IPS DF 19.7 (cell line): ENCODE data around the gene USP9Y.
"Not testable (repeated sequence)": the region's sequence is repeated elsewhere in the genome, so short reads cannot be mapped to it uniquely, and the experiment has no call there.

Source experiments
- DNase-seq: peaks from one replicate; pipeline ENCODE4 v3.0.0-alpha.2; 2013; ENCODE audit warnings: low read depth, low spot score

The USP9Y gene, protein sequence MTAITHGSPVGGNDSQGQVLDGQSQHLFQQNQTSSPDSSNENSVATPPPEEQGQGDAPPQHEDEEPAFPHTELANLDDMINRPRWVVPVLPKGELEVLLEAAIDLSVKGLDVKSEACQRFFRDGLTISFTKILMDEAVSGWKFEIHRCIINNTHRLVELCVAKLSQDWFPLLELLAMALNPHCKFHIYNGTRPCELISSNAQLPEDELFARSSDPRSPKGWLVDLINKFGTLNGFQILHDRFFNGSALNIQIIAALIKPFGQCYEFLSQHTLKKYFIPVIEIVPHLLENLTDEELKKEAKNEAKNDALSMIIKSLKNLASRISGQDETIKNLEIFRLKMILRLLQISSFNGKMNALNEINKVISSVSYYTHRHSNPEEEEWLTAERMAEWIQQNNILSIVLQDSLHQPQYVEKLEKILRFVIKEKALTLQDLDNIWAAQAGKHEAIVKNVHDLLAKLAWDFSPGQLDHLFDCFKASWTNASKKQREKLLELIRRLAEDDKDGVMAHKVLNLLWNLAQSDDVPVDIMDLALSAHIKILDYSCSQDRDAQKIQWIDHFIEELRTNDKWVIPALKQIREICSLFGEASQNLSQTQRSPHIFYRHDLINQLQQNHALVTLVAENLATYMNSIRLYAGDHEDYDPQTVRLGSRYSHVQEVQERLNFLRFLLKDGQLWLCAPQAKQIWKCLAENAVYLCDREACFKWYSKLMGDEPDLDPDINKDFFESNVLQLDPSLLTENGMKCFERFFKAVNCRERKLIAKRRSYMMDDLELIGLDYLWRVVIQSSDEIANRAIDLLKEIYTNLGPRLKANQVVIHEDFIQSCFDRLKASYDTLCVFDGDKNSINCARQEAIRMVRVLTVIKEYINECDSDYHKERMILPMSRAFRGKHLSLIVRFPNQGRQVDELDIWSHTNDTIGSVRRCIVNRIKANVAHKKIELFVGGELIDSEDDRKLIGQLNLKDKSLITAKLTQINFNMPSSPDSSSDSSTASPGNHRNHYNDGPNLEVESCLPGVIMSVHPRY (N-terminal part only)

DNA sequence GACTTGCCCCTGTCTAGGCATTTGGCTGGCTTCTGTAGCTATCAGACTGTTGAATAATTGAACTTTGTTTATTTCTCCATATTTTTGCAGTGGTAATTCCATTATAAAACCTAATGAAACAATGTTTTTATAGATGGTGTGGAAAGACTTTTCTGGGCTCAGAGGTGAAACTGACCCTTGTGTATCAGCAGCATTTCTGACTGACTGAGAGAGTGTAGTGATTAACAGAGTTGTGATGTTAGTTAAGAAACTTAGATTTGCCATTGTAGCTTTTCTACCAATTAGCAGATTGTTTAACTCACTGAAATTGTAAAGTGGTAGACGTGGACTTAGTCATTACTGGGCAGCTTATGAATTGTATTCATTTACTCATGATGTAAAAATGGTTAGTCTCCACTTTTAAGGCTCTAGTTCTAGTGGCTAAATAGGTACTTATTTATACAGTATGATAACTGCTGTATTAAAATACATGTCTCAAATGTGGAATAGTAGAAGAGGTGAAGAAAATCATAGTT, at the start of gene USP9Y:
Gene USP9Y, plus strand, starts transcription at position 51 of the 515 bp plus-strand sequence. CDS start 8,217 bp downstream, outside the sequence.
- no peak for DNase-seq

DNA sequence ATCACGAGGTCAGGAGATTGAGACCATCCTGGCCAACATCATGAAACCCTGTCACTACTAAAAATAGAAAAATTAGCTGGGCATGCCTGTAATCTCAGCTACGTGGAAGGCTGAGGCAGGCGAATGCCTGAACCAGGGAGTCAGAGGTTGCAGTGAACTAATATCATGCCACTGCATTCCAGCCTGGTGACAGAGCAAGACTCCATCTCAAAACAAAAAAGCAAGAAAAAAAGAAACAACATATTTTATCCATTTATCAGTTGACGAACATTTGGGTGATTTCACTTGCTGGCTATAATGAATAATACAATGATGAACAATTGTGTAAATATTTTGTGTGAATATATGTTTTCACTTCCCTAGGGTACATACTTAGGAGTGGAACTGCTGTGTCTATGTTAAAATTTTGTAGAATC, 49.4 kb upstream of the USP9Y start:
- no peak for DNase-seq

DNA sequence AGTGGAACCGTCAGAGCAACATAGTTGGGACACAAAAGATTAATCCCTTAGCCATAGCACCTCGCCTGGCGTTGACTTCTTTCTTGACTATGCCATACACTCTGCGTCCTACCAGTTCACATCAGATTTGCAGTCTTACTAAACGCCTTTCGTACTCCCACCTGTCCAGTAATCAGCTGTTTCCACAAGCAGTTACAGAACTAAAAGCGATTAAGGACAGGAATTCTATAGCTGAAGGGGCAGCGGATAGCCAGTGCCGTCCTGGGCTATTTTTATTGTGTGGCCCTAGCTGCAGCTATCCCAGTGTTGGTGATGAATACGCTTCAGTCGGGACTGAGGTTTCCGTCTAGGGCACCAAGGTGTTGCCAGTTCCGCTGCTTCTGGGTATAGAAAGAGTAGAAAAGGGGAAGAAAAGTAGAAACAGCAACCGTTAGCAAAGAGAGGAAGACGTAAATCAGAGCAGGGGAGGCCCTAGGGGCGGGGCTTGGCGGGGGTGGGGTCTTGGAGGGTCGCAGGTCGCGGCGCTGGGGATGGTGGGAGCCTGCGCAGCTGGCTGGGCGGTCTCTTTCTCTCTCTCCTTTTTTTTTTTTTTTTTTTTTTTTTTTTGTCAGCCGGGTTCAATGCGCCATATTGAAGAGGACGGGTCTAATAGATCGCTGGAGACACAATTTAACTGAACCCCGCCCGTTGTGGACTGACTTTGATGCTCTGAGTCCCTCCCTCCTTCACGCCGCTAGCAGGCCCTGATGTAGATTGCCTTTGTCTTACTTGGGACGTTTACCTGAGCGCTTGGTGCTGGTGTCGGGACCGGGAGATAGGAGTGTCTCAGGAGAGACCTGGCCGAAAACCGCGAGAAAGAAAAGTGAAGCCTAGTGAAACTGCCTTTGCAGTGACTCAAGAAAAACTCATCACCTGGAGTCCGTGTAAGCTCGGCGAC, 39.0 kb upstream of the USP9Y start:
- no peak for DNase-seq

DNA sequence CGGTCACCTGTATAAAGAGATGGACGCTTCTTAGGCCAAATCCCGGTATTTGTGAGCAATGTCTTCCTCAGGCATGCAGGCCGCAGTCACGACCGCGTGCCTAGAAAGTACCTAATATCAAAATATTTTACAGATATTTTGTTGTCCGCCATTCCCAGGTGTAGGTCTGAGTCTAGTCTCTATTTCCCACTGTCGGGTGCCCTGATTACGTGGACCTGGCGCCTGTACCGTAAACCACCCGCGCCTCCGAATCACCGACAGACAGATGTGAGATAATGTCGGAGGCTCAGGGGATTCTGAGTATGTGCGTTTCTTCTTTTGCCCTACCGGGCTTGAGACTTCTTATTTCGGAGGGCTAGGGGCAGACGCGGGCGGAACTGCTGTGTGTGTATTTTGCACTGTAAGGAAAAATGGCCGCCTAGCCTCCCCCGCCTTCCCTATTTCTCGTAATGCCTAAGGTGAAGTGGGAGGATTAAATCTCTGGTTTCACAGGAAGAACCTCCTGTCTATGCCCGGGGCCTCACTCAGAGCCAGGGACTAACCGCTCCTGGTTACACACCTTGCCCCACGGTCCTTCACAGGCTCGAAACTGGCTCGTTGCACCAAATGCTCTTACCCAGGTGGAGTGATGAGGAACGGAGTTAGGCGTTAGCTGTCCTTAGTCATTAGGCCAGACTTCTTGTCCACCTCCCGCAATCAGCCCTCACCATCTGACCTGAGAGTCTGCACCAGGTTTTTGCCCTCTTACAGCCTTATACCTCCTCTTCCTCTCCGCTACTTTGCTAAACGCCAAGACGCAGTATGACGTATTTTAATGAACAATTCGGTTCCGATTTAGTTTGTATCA, 38.1 kb upstream of the USP9Y start:
- no peak for DNase-seq

DNA sequence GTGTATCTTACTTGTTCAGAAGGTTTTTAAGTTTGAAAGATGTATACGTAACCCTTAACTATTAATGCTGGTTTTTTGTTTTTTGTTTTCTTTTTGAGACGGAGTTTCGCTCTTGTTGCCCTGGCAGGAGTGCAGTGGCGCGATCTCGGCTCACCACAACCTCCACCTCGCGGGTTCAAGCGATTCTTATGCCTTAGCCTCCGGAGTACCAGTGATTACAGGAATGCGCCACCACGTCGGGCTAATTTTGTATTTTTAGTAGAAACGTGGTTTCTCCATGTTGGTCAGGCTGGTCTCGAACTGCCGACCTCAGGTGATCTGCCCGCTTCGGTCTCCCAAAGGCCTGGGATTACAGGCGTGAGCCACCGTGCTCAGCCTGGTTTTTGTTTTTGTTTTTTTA, 37.2 kb upstream of the USP9Y start:
- not testable (repeated sequence) for DNase-seq

DNA sequence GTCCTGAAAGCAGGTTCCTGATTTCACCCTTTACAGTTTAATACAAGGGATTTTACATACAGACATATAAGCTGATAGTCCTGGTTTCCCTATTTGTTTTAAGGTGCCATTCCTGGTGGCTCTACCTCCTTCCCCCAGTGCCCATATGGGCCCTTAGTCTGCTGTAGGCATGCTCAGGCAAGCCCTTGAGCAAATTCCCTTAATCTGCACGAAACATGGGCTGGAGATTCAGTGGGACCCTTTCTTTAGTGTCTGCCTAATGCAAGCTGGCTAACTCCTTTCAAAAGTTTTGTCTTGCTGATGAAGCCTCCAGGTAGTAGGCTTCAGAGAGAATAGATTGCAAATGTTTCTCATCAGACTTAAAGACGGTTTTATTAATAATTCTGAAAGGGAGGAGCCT, 22.9 kb upstream of the USP9Y start:
- DNase-seq, result no peak

DNA sequence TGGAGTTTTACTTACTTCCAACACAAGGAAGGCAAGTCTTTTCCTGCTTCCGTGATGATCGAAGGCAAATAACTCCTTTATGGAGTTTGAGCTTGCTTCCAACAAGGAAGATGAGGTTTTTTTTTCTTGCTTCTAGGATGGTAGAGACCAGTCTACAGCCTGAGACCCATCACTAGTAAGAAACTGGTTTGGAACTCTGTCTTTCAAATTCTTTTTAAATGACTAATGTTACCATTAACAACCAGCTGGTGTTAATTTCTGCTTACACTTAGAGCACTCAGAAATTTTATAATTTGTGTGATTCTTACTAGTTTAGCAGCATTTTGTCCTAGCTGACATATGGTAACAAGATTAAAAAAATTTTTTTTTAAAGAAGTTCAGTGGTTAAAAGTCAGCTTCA, 19.5 kb upstream of the USP9Y start:
- no peak for DNase-seq

DNA sequence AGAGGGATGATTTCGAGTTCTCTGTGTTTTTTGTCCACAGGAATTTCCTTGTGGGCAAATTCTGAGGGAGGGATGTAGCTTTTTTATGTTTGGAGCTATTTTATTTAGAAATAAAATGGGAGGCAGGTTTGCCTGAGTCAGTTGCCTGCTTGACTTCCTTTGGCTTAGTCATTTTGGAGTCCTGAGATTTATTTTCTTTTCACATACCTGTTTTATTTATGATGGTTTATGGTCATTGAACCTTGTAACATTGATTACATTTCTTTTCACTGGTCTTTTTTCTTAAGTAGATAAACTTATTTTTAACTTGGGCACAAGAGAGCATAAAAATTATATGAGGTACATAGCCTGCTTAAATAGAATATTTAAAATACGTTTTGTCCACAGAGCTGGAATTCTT, 12.7 kb upstream of the USP9Y start:
- no peak for DNase-seq

DNA sequence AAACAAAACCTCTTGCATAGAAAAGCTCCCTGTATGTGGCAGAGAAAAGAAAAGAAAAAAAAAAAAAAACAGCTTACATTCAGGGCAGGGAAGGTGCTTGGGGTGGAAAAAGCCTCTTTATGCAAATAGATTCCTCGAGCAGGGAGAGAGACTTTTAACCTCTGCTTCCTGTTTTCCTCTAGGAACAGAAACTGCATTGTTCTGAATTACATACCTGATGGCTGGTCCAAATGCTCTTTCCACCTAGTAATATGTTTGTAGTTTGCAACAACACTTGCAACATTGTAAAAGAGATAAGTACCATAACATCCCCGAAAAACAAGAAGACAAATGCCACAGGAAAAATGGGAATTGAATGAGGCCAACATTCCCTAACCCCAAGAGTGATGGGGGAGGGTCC, 944 bp upstream of the USP9Y start:
- no peak for DNase-seq

DNA sequence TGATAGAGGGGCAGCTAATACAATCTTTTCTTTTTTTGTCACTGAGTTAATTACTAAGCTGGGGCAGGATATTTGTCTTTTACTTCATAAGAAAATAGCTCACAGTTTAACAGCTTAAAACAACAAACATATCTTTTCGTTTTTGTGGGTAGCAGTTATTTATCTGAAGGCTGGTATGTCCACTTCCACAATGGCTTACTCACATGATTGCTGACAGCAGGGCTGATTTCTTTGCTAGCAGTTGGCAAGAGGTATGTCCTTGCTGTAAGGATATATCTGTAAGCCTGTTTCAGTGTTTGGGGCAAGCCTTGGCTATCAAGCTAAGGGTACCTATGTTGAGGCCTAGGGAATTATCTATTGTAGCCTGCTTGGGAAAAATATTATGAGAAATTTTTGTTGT, 1.1 kb downstream of the USP9Y start:
- no peak for DNase-seq

DNA sequence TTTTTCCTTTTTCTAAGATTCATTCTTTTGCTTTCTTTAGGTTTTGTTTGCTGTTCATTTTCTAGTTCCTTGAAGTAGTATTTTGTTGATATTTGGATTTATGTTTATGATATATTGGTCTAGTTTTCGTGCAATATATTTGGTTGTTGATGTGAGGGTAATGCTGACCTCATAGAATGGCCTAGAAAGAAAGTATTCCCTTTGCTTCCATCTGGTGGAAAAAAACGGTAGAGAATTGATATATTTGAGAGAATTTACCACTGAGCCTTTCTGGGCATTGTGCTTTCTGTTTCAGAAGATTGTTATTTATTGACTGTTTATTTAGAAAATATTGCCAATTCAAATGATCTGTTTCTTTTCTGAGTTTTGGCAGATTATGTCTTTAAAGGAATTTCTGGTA, 9.4 kb downstream of the USP9Y start:
- DNase-seq, result no peak

DNA sequence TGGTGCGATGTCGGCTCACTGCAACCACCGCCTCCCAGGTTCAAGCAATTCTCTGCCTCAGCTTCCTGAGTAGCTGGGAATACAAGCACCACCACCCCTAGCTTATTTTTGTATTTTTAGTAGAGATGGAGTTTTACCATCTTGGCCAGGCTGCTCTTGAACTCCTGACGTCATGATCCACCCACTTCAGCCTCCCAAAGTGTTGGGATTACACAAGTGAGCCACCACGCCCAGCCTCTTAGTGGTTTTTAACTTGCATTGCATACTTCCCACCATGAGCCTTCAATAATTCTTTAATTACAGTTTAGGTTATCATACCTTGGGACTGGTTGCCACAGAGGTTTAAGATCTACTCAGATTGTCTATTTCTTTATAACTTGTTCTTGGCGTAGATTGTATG, 14.3 kb downstream of the USP9Y start:
- DNase-seq, result no peak

DNA sequence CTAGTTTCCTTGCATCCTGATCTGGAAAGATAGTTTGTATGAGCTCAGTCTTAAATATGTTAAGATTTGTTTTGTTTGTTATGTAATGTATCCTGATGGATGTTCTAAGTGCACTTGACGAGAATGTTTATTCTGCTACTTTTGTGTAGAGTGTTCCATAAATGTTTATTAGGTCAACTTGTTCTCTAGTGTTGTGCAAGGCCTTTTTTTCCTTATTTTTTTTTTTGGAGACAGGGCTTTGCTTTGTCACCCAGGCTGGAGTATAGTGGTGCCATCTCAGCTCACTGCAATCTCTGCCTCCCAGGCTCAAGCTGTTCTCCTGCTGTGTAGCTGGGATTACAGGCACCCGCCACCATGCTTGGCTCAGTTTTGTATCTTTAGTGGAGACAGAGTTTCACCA, 28.7 kb downstream of the USP9Y start:
- DNase-seq, result no peak

DNA sequence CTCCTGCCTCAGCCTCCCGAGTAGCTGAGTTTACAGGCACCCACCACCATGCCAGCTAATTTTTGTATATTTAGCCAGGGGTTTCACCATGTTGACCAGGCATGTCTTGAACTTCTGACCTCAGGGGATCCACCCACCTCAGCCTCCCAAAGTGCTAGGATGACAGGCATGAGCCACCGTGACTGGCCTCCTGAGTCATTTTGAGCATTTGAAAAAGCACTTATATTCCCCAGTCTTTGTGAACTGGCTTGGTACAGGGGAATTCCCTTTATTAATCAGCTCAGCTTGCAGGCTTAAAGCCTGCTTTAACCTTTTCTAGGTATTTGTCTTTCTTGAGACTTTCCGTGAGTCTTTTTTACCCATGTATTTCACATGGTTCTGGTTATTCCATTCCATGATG, 32.6 kb downstream of the USP9Y start:
- DNase-seq, result no peak

DNA sequence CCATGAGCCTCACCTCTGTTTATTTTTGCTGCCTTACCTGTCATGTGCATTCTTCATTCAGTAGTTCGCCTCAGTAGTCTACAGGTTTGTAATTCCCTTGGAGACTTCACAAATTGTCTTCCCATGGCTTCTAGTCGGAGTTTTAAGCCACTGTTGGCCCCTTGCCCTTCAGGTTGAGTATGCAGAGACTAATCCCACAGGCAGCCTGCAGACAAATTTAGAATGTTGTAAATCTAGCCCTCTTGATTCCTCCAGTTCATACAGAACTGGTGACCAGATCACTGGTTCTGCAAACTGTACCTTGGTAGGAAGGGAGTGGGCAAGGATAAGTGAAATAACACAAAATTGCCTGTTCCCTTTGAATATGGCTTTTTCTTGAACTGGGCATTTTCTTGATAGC, 33.0 kb downstream of the USP9Y start:
- DNase-seq, result no peak

DNA sequence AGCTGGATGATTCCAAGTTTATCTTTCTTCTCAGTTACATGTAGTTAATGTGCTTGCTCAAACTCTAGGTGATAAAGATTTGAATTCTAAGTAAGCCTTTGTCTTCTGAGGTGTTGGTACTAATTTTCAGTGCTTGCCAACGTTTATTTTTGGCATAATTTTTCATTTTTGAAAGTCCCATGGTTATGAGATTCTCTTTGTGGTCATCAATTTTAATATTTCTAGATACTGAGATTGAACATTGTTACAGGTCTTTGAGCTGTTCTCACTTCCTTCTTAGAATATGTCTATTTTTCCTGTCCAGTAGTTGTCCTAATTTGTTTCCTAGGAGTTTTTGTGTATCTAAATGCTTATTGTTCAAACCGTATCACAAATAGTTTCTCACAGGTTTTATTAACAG, 40.4 kb downstream of the USP9Y start:
- DNase-seq, result no peak

DNA sequence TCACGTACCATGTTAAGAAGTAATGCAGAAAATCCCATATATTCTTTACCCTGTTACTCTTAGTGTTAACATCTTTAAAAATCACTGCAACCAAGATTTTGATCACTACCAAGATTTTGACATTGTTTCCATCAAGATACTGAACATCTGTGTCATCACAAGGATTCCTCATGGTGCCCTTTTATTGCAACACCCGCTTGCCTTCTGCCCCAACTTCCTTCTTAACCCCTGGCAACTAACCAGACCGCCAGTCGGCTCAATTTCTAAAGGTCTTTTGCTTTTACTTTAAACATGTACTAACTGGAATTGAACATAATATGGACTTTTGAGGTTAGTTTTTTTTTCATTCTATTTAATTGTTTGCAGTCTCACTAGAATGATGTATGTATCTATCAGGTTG, 41.7 kb downstream of the USP9Y start:
- DNase-seq, result no peak

DNA sequence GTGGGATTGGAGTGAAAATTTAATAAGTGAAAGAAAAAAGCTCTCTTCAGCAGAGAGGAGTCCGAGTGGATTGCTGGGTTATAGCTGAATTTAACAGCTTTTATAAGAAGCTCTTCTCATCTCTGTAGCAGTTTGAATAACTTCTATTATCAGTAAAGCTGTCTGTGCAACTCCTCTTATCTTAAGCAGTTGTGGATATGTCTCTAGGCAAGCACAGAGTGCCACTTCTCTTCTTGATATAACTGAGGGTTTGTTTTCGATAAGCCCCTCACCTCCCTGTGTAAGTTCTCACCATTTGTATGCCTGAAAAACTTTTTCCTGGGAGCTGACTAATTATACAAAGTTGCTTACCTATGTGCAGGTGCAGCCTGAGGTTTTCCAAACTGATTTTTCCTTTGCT, 43.1 kb downstream of the USP9Y start:
- no peak for DNase-seq

DNA sequence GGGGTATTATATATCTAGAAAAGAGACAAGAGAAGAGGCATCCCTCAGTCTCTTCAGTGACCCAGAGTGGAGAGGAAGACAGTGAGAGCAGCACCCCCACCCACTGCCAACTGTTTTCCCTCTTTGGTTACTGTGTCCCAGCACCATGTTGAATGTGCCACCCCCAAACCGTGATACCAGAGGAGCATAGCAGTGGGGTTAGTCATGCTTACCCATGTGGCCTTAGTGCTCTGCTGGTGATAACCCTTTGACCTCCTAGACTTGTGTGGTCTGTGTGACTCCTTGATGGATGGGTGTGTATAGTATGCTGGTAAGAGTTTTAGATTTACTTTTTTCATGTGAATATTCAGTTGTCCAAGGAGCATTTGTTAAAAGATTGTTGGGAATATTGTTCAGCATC, 48.3 kb downstream of the USP9Y start:
- no peak for DNase-seq

DNA sequence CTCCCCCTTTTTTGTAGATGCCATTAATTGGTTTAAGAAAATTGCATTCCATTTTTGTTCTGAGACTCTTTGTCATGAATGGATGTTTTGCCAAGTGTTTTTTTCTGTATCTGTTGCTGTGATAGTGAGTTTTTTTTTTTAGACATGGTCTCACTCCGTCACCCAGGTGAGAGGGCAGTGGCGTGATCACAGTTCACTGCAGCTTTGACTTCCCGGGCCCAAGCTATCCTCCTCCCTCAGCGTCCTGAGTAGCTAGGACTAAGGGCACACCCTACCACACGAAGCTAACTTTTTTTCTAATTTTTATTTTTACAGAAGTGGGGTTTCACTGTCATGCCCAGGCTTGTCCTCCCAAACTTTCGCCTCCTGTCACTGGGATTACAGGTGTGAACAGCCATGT, 51.8 kb downstream of the USP9Y start:
- no peak for DNase-seq
